Pancreas (tissue), 10 donors: ENCODE measurements around the gene GSTP1. TPM values are rescaled to one million over a fixed set of nuclear protein-coding genes. Genes with fewer than 3 reads are reported as not detected.

Source experiments
- ATAC-seq, 4 donors: fragments of 200-7000 bp; cut with Tn5 transposase; one replicate each; pipeline versions ENCODE4 v1.8.0 to v1.9.1; 2020; ENCODE audit warnings: mild to moderate bottlenecking in 4 of 4, moderate library complexity in 4 of 4
- DNase-seq, 6 donors: peaks; one replicate each; pipeline ENCODE4 v3.0.0-alpha.2; 2020
- FAIRE-seq: peaks from 2 replicates; lab custom pipeline; 2012; peaks lifted over from hg19 to GRCh38; lab: Jason Lieb, UNC
- H3K27ac ChIP-seq, 4 donors: fragments of 200-600 bp; sonication (generic); 1 replicate in 3 of 4; 2 replicates in 1 of 4; pipeline versions ENCODE4 v1.5.0 to v1.8.0; 2020
- H3K27me3 ChIP-seq, 4 donors: fragments of 200-600 bp; one replicate each; pipeline ENCODE4 v1.8.0; 2021
- H3K36me3 ChIP-seq, 3 donors: fragments of 200-600 bp; sonication (generic) in 1 of 3; one replicate each; pipeline versions ENCODE4 v1.5.0 to v1.8.0; 2020 to 2021
- H3K4me1 ChIP-seq, 3 donors: fragments of 200-600 bp; one replicate each; pipeline ENCODE4 v1.8.0; 2021
- H3K4me3 ChIP-seq, 4 donors: fragments of 200-600 bp; sonication (generic) in 2 of 4; one replicate each; pipeline versions ENCODE4 v1.5.0 to v1.8.0; 2020 to 2021
- H3K9me3 ChIP-seq, 4 donors: fragments of 200-600 bp; one replicate each; pipeline ENCODE4 v1.8.0; 2021
- CTCF ChIP-seq, 4 donors: fragments of 200-600 bp; sonication (generic) in 3 of 4; IDR thresholded peaks; one replicate each; pipeline versions ENCODE4 v1.5.0 to v1.8.0; 2021; ENCODE audit warnings: antibody characterized with exemption in 4 of 4
- WGBS, 2 donors: extraction: QIAGEN DNeasy Blood & Tissue Kit; methylation state at CpG; one replicate each; pipeline ENCODE4 v1.1.7; 2013; 5-methylcytosine and 5-hydroxymethylcytosine counted together
- intact Hi-C, 3 donors: fragments of 100-400 bp; cut with DNase I; formaldehyde crosslinking; loops; one replicate each; pipeline versions ENCODE4 v1.11.1 to v1.14.2; 2022
- polyA plus RNA-seq, 2 donors: library from polyadenylated mRNA; stranded (reverse); fragments of 200-250 nt; gene quantifications; one replicate each; pipeline ENCODE4 v1.2.3, GENCODE V29; 2013
- total RNA-seq, 6 donors: library from RNA; stranded (reverse); fragmentation: NEBNext Ultra II Directional in 4 of 6; extraction: Animal tissue kit (Norgen Biotek cat#: 25700) in 4 of 6; gene quantifications; one replicate each; pipeline versions ENCODE4 v1.2.1 to v1.2.4, GENCODE V29; 2021 to 2023
- donor health status: healthy with polysubstance abuse.
- donor health status: DM: no; HTN: no; CAD: no; lungs with moderate emphysema.
- donor health status: DM: no; HTN: no; CAD: no.
- donor health status: control.
- donor health status: control.
- donor health status: Bipolar disorder and iron deficiency.
- donor health status: DM: yes; HTN: yes; CAD: no.
- donor health status: DM: no; HTN: no; CAD: no.
- donor health status: DM: no; HTN: no; CAD: no.
- donor health status: DM: yes; HTN: yes; CAD: no.

GSTP1 gene
- total and polyA plus RNA-seq, 8 donors, result 169 to 350 (median 240) TPM

GRCh38 chr11:67635231-67635521, 51.6 kb downstream of the GSTP1 start:
- no peaks in the 10 kb centered on the region for H3K9me3 ChIP-seq
- no peak for ATAC-seq
- DNase-seq, result no peak
- no peak overlapping the region for H3K27ac ChIP-seq
- intact Hi-C loops, result no loop called here
- TF ChIP-seq CTCF (IDR thresholded peaks at IDR 0.05), result no peak
- no peak overlapping the region for H3K4me3 ChIP-seq
- H3K27me3 ChIP-seq, result no peaks in the 10 kb centered on the region
- WGBS, 2 donors, result 84 to 89% methylated on average over 4 of the region's 4 CpGs
- peaks cover 11 to 23% (median 23%) of the 10 kb centered on the region in 3 donors for H3K4me1 ChIP-seq
- no peaks in the 10 kb centered on the region for H3K36me3 ChIP-seq
- FAIRE-seq, result no peak

Other genes with a start within 250 kb of the GSTP1 start
- gene POLD4, start 230.3 kb upstream of the GSTP1 start, total RNA-seq, result 10 to 100 TPM; 35.0 to 50.8 (median 43.4) TPM
- gene POLD4, start 230.3 kb upstream of the GSTP1 start, polyA plus RNA-seq, result 10 to 100 TPM; 80.6 to 99.3 TPM
- gene CLCF1, start 210.2 kb upstream of the GSTP1 start, total RNA-seq, result 1 to 10 TPM; 1.3 to 5.0 (median 2.3) TPM
- gene CLCF1, start 210.2 kb upstream of the GSTP1 start, polyA plus RNA-seq, result 10 to 100 TPM in 1 of 2 donors, 1 to 10 TPM in 1; 9.4 to 11.2 TPM
- 10 to 100 TPM in 5 of 6 donors, 1 to 10 TPM in 1; 9.4 to 18.0 (median 12.8) TPM for gene RAD9A, start 191.8 kb upstream of the GSTP1 start, total RNA-seq
- 10 to 100 TPM; 39.8 to 45.2 TPM for gene RAD9A, start 191.8 kb upstream of the GSTP1 start, polyA plus RNA-seq
- gene PPP1CA, start 182.0 kb upstream of the GSTP1 start, total RNA-seq, result 10 to 100 TPM; 49.0 to 72.8 (median 62.9) TPM
- 10 to 100 TPM; 57.7 to 68.5 TPM for gene PPP1CA, start 182.0 kb upstream of the GSTP1 start, polyA plus RNA-seq
- 1 to 10 TPM in 4 of 6 donors, under 1 TPM in 2; 0.05 to 2.9 (median 1.1) TPM for gene TBC1D10C, start 179.7 kb upstream of the GSTP1 start, total RNA-seq
- 1 to 10 TPM; 1.5 to 2.5 TPM for gene TBC1D10C, start 179.7 kb upstream of the GSTP1 start, polyA plus RNA-seq
- gene CARNS1, start 168.1 kb upstream of the GSTP1 start, total RNA-seq, result 1 to 10 TPM in 1 of 6 donors, under 1 TPM in 5; 0.39 to 1.1 (median 0.80) TPM
- gene CARNS1, start 168.1 kb upstream of the GSTP1 start, polyA plus RNA-seq, result 1 to 10 TPM in 1 of 2 donors, under 1 TPM in 1; 0.89 to 2.2 TPM
- 10 to 100 TPM; 17.6 to 29.3 (median 21.7) TPM for gene RPS6KB2, start 155.3 kb upstream of the GSTP1 start, total RNA-seq
- 10 to 100 TPM; 57.4 to 71.6 TPM for gene RPS6KB2, start 155.3 kb upstream of the GSTP1 start, polyA plus RNA-seq
- gene PTPRCAP, start 146.1 kb upstream of the GSTP1 start, total RNA-seq, result 1 to 10 TPM in 4 of 6 donors, under 1 TPM in 2; 0.63 to 4.1 (median 1.8) TPM
- 10 to 100 TPM; 10.9 to 13.1 TPM for gene PTPRCAP, start 146.1 kb upstream of the GSTP1 start, polyA plus RNA-seq
- 10 to 100 TPM; 40.3 to 56.3 (median 47.7) TPM for gene CORO1B, start 140.3 kb upstream of the GSTP1 start, total RNA-seq
- 10 to 100 TPM; 53.0 to 66.4 TPM for gene CORO1B, start 140.3 kb upstream of the GSTP1 start, polyA plus RNA-seq
- not detected for gene GPR152, start 131.1 kb upstream of the GSTP1 start, total RNA-seq
- gene GPR152, start 131.1 kb upstream of the GSTP1 start, polyA plus RNA-seq, result not detected
- gene CABP4, start 128.5 kb upstream of the GSTP1 start, total RNA-seq, result 1 to 10 TPM in 2 of 6 donors, under 1 TPM in 3, not detected in 1; 0.58 to 1.5 (median 0.88) TPM
- gene CABP4, start 128.5 kb upstream of the GSTP1 start, polyA plus RNA-seq, result 1 to 10 TPM in 1 of 2 donors, under 1 TPM in 1; 0.99 to 1.2 TPM
- 10 to 100 TPM; 45.1 to 72.1 (median 52.4) TPM for gene TMEM134, start 114.6 kb upstream of the GSTP1 start, total RNA-seq
- gene TMEM134, start 114.6 kb upstream of the GSTP1 start, polyA plus RNA-seq, result 10 to 100 TPM; 90.1 to 93.4 TPM
- gene AIP, start 100.8 kb upstream of the GSTP1 start, total RNA-seq, result 10 to 100 TPM; 20.2 to 33.3 (median 23.6) TPM
- gene AIP, start 100.8 kb upstream of the GSTP1 start, polyA plus RNA-seq, result 10 to 100 TPM; 45.1 to 45.8 TPM
- 10 to 100 TPM; 10.2 to 34.3 (median 20.5) TPM for gene PITPNM1, start 78.4 kb upstream of the GSTP1 start, total RNA-seq
- 10 to 100 TPM; 34.4 to 35.7 TPM for gene PITPNM1, start 78.4 kb upstream of the GSTP1 start, polyA plus RNA-seq
- 10 to 100 TPM; 27.1 to 41.8 (median 35.2) TPM for gene CDK2AP2, start 75.7 kb upstream of the GSTP1 start, total RNA-seq
- gene CDK2AP2, start 75.7 kb upstream of the GSTP1 start, polyA plus RNA-seq, result 10 to 100 TPM; 46.4 to 65.6 TPM
- gene CABP2, start 60.4 kb upstream of the GSTP1 start, total RNA-seq, result not detected
- gene CABP2, start 60.4 kb upstream of the GSTP1 start, polyA plus RNA-seq, result not detected
- 100 to 1,000 TPM in 4 of 6 donors, 10 to 100 TPM in 2; 82.5 to 126 (median 109) TPM for gene NDUFV1, start 23.1 kb downstream of the GSTP1 start, total RNA-seq
- 100 to 1,000 TPM; 206 to 281 TPM for gene NDUFV1, start 23.1 kb downstream of the GSTP1 start, polyA plus RNA-seq
- gene NUDT8, start 46.1 kb downstream of the GSTP1 start, total RNA-seq, result 1 to 10 TPM; 4.3 to 7.3 (median 5.8) TPM
- 10 to 100 TPM in 1 of 2 donors, 1 to 10 TPM in 1; 6.4 to 11.0 TPM for gene NUDT8, start 46.1 kb downstream of the GSTP1 start, polyA plus RNA-seq
- gene TBX10, start 56.0 kb downstream of the GSTP1 start, total RNA-seq, result under 1 TPM in 3 of 6 donors, not detected in 3; 0.09 to 0.37 (median 0.24) TPM
- gene TBX10, start 56.0 kb downstream of the GSTP1 start, polyA plus RNA-seq, result under 1 TPM in 1 of 2 donors, not detected in 1; 0.28 TPM
- gene ACY3, start 66.9 kb downstream of the GSTP1 start, total RNA-seq, result 10 to 100 TPM in 1 of 6 donors, 1 to 10 TPM in 5; 5.2 to 14.1 (median 6.9) TPM
- gene ACY3, start 66.9 kb downstream of the GSTP1 start, polyA plus RNA-seq, result 10 to 100 TPM; 16.5 to 17.9 TPM
- gene ALDH3B2, start 90.8 kb downstream of the GSTP1 start, total RNA-seq, result under 1 TPM in 3 of 6 donors, not detected in 3; 0.17 to 0.50 (median 0.40) TPM
- gene ALDH3B2, start 90.8 kb downstream of the GSTP1 start, polyA plus RNA-seq, result under 1 TPM in 1 of 2 donors, not detected in 1; 0.28 TPM